ENCODE results near the gene USH2A.
"Not testable (repeated sequence)": the region's sequence is repeated elsewhere in the genome, so short reads cannot be mapped to it uniquely, and the experiment has no call there.

USH2A gene

GRCh38 chr1:216205176-216205575, 218.1 kb downstream of the USH2A start:
- no peak for DNase-seq (ENCODE audit: low read depth, low spot score)

GRCh38 chr1:216201946-216202345, 221.3 kb downstream of the USH2A start:
- no peak for DNase-seq (ENCODE audit: low read depth, low spot score)

GRCh38 chr1:216200941-216201340, 222.3 kb downstream of the USH2A start:
- DNase-seq (ENCODE audit: low read depth, low spot score) = no peak

- DNase-seq (ENCODE audit: low read depth, low spot score) = no peak
Measured at GRCh38 chr1:216194721-216195120, 228.5 kb downstream of the USH2A start.

- DNase-seq (ENCODE audit: low read depth, low spot score) = no peak
Measured at GRCh38 chr1:216193839-216194443, 229.3 kb downstream of the USH2A start.

GRCh38 chr1:216190438-216190837, 232.8 kb downstream of the USH2A start:
- DNase-seq (ENCODE audit: low read depth, low spot score) = no peak

- DNase-seq (ENCODE audit: low read depth, low spot score) = no peak
Measured at GRCh38 chr1:216186816-216187215, 236.4 kb downstream of the USH2A start.

- DNase-seq (ENCODE audit: low read depth, low spot score) = no peak
Measured at GRCh38 chr1:216186141-216186540, 237.1 kb downstream of the USH2A start.

- DNase-seq (ENCODE audit: low read depth, low spot score) = no peak
Measured at GRCh38 chr1:216184126-216184680, 239.0 kb downstream of the USH2A start.

- DNase-seq (ENCODE audit: low read depth, low spot score) = no peak
Measured at GRCh38 chr1:216183454-216183853, 239.8 kb downstream of the USH2A start.

- no peak for DNase-seq (ENCODE audit: low read depth, low spot score)
Measured at GRCh38 chr1:216183007-216183406, 240.2 kb downstream of the USH2A start.

GRCh38 chr1:216181590-216181989, 241.7 kb downstream of the USH2A start:
- DNase-seq (ENCODE audit: low read depth, low spot score) = no peak

GRCh38 chr1:216178281-216178680, 245.0 kb downstream of the USH2A start:
- DNase-seq (ENCODE audit: low read depth, low spot score) = no peak

- DNase-seq (ENCODE audit: low read depth, low spot score) = no peak
Measured at GRCh38 chr1:216176970-216177369, 246.3 kb downstream of the USH2A start.

- no peak for DNase-seq (ENCODE audit: low read depth, low spot score)
Measured at GRCh38 chr1:216175714-216176113, 247.5 kb downstream of the USH2A start.

- DNase-seq (ENCODE audit: low read depth, low spot score) = no peak
Measured at GRCh38 chr1:216173376-216173995, 249.8 kb downstream of the USH2A start.

- no peak for DNase-seq (ENCODE audit: low read depth, low spot score)
Measured at GRCh38 chr1:216169351-216169750, 253.9 kb downstream of the USH2A start.

- no peak for DNase-seq (ENCODE audit: low read depth, low spot score)
Measured at GRCh38 chr1:216168546-216168945, 254.7 kb downstream of the USH2A start.

GRCh38 chr1:216154063-216154462, 269.2 kb downstream of the USH2A start:
- no peak for DNase-seq (ENCODE audit: low read depth, low spot score)

- DNase-seq (ENCODE audit: low read depth, low spot score) = no peak
Measured at GRCh38 chr1:216153130-216153529, 270.1 kb downstream of the USH2A start.

GRCh38 chr1:216145451-216146018, 277.7 kb downstream of the USH2A start:
- DNase-seq (ENCODE audit: low read depth, low spot score) = not testable (repeated sequence)

GRCh38 chr1:216144661-216145450, 278.4 kb downstream of the USH2A start:
- no peak for DNase-seq (ENCODE audit: low read depth, low spot score)
